Measurements from ENCODE around the gene PGLYRP1. TPM values are rescaled to one million over a fixed set of nuclear protein-coding genes. Genes with fewer than 3 reads are reported as not detected.

The PGLYRP1 gene
- total RNA-seq, 1 donor from 2014 or later = 5.3 TPM

Small RNAs within 50 kb of the gene (small RNA-seq; reads per million reads assigned to genes)
- gene MIR769 (ENCODE audit: low replicate concordance) = 156 reads per million, percentile 97 among the genes with 10 or more reads in this experiment

Other genes starting within 250 kb of the PGLYRP1 start
- gene DMPK, start 240.6 kb downstream of the PGLYRP1 start, total RNA-seq = 29.0 TPM
- gene DMWD, start 230.2 kb downstream of the PGLYRP1 start, total RNA-seq = 21.2 TPM
- gene RSPH6A, start 207.7 kb downstream of the PGLYRP1 start, total RNA-seq = not detected
- gene SYMPK, start 159.9 kb downstream of the PGLYRP1 start, total RNA-seq = 31.9 TPM
- not detected for gene FOXA3, start 158.7 kb downstream of the PGLYRP1 start, total RNA-seq
- 14.5 TPM for gene IRF2BP1, start 136.9 kb downstream of the PGLYRP1 start, total RNA-seq
- 1.1 TPM for gene MYPOP, start 120.4 kb downstream of the PGLYRP1 start, total RNA-seq
- gene NANOS2, start 108.3 kb downstream of the PGLYRP1 start, total RNA-seq = not detected
- gene NOVA2, start 49.2 kb downstream of the PGLYRP1 start, total RNA-seq = 0.59 TPM
- gene CCDC61, start 27.6 kb downstream of the PGLYRP1 start, total RNA-seq = 6.1 TPM
- gene IGFL4, start 17.9 kb upstream of the PGLYRP1 start, total RNA-seq = 4.7 TPM
- gene IGFL3, start 101.6 kb upstream of the PGLYRP1 start, total RNA-seq = 5.9 TPM
- 19.9 TPM for gene IGFL2, start 125.2 kb upstream of the PGLYRP1 start, total RNA-seq
- 0.69 TPM for gene IGFL1, start 206.7 kb upstream of the PGLYRP1 start, total RNA-seq